GM23338 (cell line): ENCODE measurements around the gene ADCY5.

Experiments
- CTCF ChIP-seq, 2 experiments: fragments of 200-600 bp in 1 of 2; sonication (generic) in 1 of 2; conservative IDR thresholded peaks; 2 replicates each; pipeline versions ENCODE4 v1.5.1 to v1.6.1; 2016 to 2017; ENCODE audit warnings: antibody characterized with exemption in 2 of 2, low read depth in 2 of 2, mild to moderate bottlenecking in 2 of 2, moderate library complexity in 1 of 2
- NANOG ChIP-seq: IDR thresholded peaks from 2 replicates; pipeline ENCODE4 v1.6.1; 2016; ENCODE audit warnings: antibody characterized with exemption, borderline replicate concordance

- no peak for TF ChIP-seq CTCF (conservative IDR thresholded peaks at IDR 0.05; ENCODE audit: low read depth in 2 of 2)
- TF ChIP-seq NANOG, result no peak
These were observed 52.5 kb downstream of the ADCY5 start for GRCh38 chr3:123396171-123397049.
